ENCODE results near the gene SSX2IP. TPM values are rescaled to one million over a fixed set of nuclear protein-coding genes. Genes with fewer than 3 reads are reported as not detected.
A peak's percentile ranks its signal among the peaks of the same experiment; 100 is the strongest.

The SSX2IP gene
- total RNA-seq, 5 donors from 2014 or later (not counting 1 experiment from before 2014, with no cell fraction given): 6.2 to 10.9 (median 7.7) TPM

- Mint-ChIP-seq H3K27ac (peak overlapping the region; percentile 85 to 92), H3K9me3 (peaks cover 0 to 8% (median 0%) of the 10 kb centered on the region in 3 donors), H3K4me1 (peaks cover 11 to 24% (median 15%) of the 10 kb centered on the region in 3 donors), H3K27me3 (peaks cover 0 to 4% of the 10 kb centered on the region in 2 donors), H3K4me3 (peak overlapping the region; percentile 19 to 59 (median 39)), H3K36me3 (peaks cover 9% of the 10 kb centered on the region)
- ATAC-seq (replicated peaks in 1 of 4) (peak; percentile 66 to 94 (median 73)), DNase-seq (peak in 12 of 35 experiments; percentile 2 to 48 (median 16))
- ChIA-PET POLR2A (interaction anchor here (0.5 to 1.1 kb wide), 6 partner anchors 19 to 468 kb away, joined by 3 to 6 read pairs (median 4); partner anchors contain the start of genes CTBS (in 1 of the 2) and PRKACB (in 1 of the 2)), CTCF (interaction anchor here in 1 of 2 donors (0.6 to 0.7 kb wide), 3 partner anchors 468 to 1750 kb away, joined by 3 to 4 read pairs (median 3); partner anchors contain the start of gene PRKACB)
- no CpG with 5 or more reads among the region's 3 CpGs for WGBS (ENCODE audit: insufficient coverage)
- Histone ChIP-seq H3K36me3 (ENCODE audit: control insufficient read depth in 2 of 2, extremely low read depth in 1 of 2, insufficient read depth in 1 of 2, low read length in 1 of 2) (no peaks in the 10 kb centered on the region), H3K9me3 (no peaks in the 10 kb centered on the region), H3K27me3 (replicated peaks in 1 of 2; ENCODE audit: control insufficient read depth in 2 of 2, extremely low read depth in 1 of 2, insufficient read depth in 2 of 2, low read length in 1 of 2) (no peaks in the 10 kb centered on the region), H3K27ac (ENCODE audit: low read length) (no peak overlapping the region), H3K4me3 (ENCODE audit: control insufficient read depth in 1 of 2, extremely low read depth in 1 of 2, low read length in 1 of 2) (no peak overlapping the region), H3K4me1 (ENCODE audit: control insufficient read depth in 1 of 2, extremely low read depth in 1 of 2, insufficient read depth in 2 of 2, low read length in 2 of 2) (no peaks in the 10 kb centered on the region)
These were observed 78.5 kb downstream of the SSX2IP start for GRCh38 chr1:84611796-84612195.

- H3K4me3 ChIP-seq (ENCODE audit: control insufficient read depth in 1 of 2, extremely low read depth in 1 of 2, low read length in 1 of 2): no peak overlapping the region
- H3K36me3 ChIP-seq (ENCODE audit: control insufficient read depth in 2 of 2, extremely low read depth in 1 of 2, insufficient read depth in 1 of 2, low read length in 1 of 2): no peaks in the 10 kb centered on the region
- peak in 1 of 4 experiments; percentile 3 for ATAC-seq (replicated peaks in 1 of 4)
- peaks cover 11 to 24% (median 15%) of the 10 kb centered on the region in 3 donors for H3K4me1 Mint-ChIP-seq
- no peaks in the 10 kb centered on the region for H3K4me1 ChIP-seq (ENCODE audit: control insufficient read depth in 1 of 2, extremely low read depth in 1 of 2, insufficient read depth in 2 of 2, low read length in 2 of 2)
- H3K9me3 ChIP-seq: no peaks in the 10 kb centered on the region
- no peaks in the 10 kb centered on the region for H3K27me3 ChIP-seq (replicated peaks in 1 of 2; ENCODE audit: control insufficient read depth in 2 of 2, extremely low read depth in 1 of 2, insufficient read depth in 2 of 2, low read length in 1 of 2)
- H3K36me3 Mint-ChIP-seq: peaks cover 12% of the 10 kb centered on the region
- peak overlapping the region in 2 of 3 donors; percentile 39 to 59 for H3K4me3 Mint-ChIP-seq
- CTCF ChIA-PET: interaction anchor here in 1 of 2 donors (0.6 kb wide), 1 partner anchor 467 kb away, joined by 3 read pairs; the partner anchor contains the start of gene PRKACB
- H3K27me3 Mint-ChIP-seq: peaks cover 0 to 4% of the 10 kb centered on the region in 2 donors
- POLR2A ChIA-PET: interaction anchor here (0.5 to 0.9 kb wide), 4 partner anchors 37 to 467 kb away, joined by 3 to 6 read pairs (median 4); partner anchors contain the start of genes CTBS (in 1 of the 2) and PRKACB (in 1 of the 2)
- peaks cover 0 to 13% (median 7%) of the 10 kb centered on the region in 3 donors for H3K9me3 Mint-ChIP-seq
- no peak for DNase-seq
- no CpG with 5 or more reads among the region's 1 CpG for WGBS (ENCODE audit: insufficient coverage)
- peak overlapping the region; percentile 85 to 92 for H3K27ac Mint-ChIP-seq
- no peak overlapping the region for H3K27ac ChIP-seq (ENCODE audit: low read length)
These were observed 79.2 kb downstream of the SSX2IP start for GRCh38 chr1:84611091-84611490.

- ATAC-seq (replicated peaks in 1 of 4) (no peak), DNase-seq (no peak)
- peaks cover 0 to 26% (median 25%) of the 10 kb centered on the region in 3 donors for H3K9me3 Mint-ChIP-seq
- H3K27ac Mint-ChIP-seq: no peak overlapping the region
- no peak overlapping the region for H3K27ac ChIP-seq (ENCODE audit: low read length)
- peaks cover 8% of the 10 kb centered on the region for H3K36me3 Mint-ChIP-seq
- H3K27me3 ChIP-seq (replicated peaks in 1 of 2; ENCODE audit: control insufficient read depth in 2 of 2, extremely low read depth in 1 of 2, insufficient read depth in 2 of 2, low read length in 1 of 2): peaks cover 0 to 6% of the 10 kb centered on the region in 2 experiments
- 70% methylated on average over 3 of the region's 5 CpGs for WGBS (ENCODE audit: insufficient coverage)
- peaks cover 0 to 4% of the 10 kb centered on the region in 2 donors for H3K27me3 Mint-ChIP-seq
- H3K9me3 ChIP-seq: no peaks in the 10 kb centered on the region
- H3K4me1 Mint-ChIP-seq: peaks cover 8 to 14% (median 10%) of the 10 kb centered on the region in 3 donors
- H3K36me3 ChIP-seq (ENCODE audit: control insufficient read depth in 2 of 2, extremely low read depth in 1 of 2, insufficient read depth in 1 of 2, low read length in 1 of 2): no peaks in the 10 kb centered on the region
- H3K4me3 ChIP-seq (ENCODE audit: control insufficient read depth in 1 of 2, extremely low read depth in 1 of 2, low read length in 1 of 2): no peak overlapping the region
- no peak overlapping the region for H3K4me3 Mint-ChIP-seq
- POLR2A ChIA-PET: no interaction called here
- CTCF ChIA-PET: interaction anchor here in 1 of 2 donors (1.0 kb wide), 1 partner anchor 13 kb away, joined by 3 read pairs; no protein-coding TSS in a partner anchor
- H3K4me1 ChIP-seq (ENCODE audit: control insufficient read depth in 1 of 2, extremely low read depth in 1 of 2, insufficient read depth in 2 of 2, low read length in 2 of 2): no peaks in the 10 kb centered on the region
These were observed 83.3 kb downstream of the SSX2IP start for GRCh38 chr1:84606977-84607376.

GRCh38 chr1:84605157-84605556, 85.1 kb downstream of the SSX2IP start:
- peaks cover 8% of the 10 kb centered on the region for H3K36me3 Mint-ChIP-seq
- H3K9me3 Mint-ChIP-seq: peaks cover 0 to 26% (median 25%) of the 10 kb centered on the region in 3 donors
- Histone ChIP-seq H3K9me3 (no peaks in the 10 kb centered on the region), H3K4me1 (ENCODE audit: control insufficient read depth in 1 of 2, extremely low read depth in 1 of 2, insufficient read depth in 2 of 2, low read length in 2 of 2) (no peaks in the 10 kb centered on the region), H3K27ac (ENCODE audit: low read length) (no peak overlapping the region), H3K4me3 (ENCODE audit: control insufficient read depth in 1 of 2, extremely low read depth in 1 of 2, low read length in 1 of 2) (peak overlapping the region in 1 of 2 donors; percentile 36), H3K36me3 (ENCODE audit: control insufficient read depth in 2 of 2, extremely low read depth in 1 of 2, insufficient read depth in 1 of 2, low read length in 1 of 2) (no peaks in the 10 kb centered on the region), H3K27me3 (replicated peaks in 1 of 2; ENCODE audit: control insufficient read depth in 2 of 2, extremely low read depth in 1 of 2, insufficient read depth in 2 of 2, low read length in 1 of 2) (peaks cover 0 to 6% of the 10 kb centered on the region in 2 experiments)
- ATAC-seq (replicated peaks in 1 of 4): no peak
- no CpG with 5 or more reads among the region's 1 CpG for WGBS (ENCODE audit: insufficient coverage)
- DNase-seq: no peak
- ChIA-PET CTCF (interaction anchor here in 1 of 2 donors (1.4 kb wide), 1 partner anchor 15 kb away, joined by 3 read pairs; no protein-coding TSS in a partner anchor), POLR2A (no interaction called here)
- H3K4me1 Mint-ChIP-seq: no peaks in the 10 kb centered on the region
- no peak overlapping the region for H3K4me3 Mint-ChIP-seq
- no peak overlapping the region for H3K27ac Mint-ChIP-seq
- no peaks in the 10 kb centered on the region for H3K27me3 Mint-ChIP-seq

- Mint-ChIP-seq H3K9me3 (peaks cover 0 to 26% (median 25%) of the 10 kb centered on the region in 3 donors), H3K4me3 (no peak overlapping the region), H3K27ac (no peak overlapping the region), H3K36me3 (peaks cover 8% of the 10 kb centered on the region), H3K27me3 (no peaks in the 10 kb centered on the region), H3K4me1 (peaks cover 0 to 6% (median 1%) of the 10 kb centered on the region in 3 donors)
- peaks cover 0 to 6% of the 10 kb centered on the region in 2 experiments for H3K27me3 ChIP-seq (replicated peaks in 1 of 2; ENCODE audit: control insufficient read depth in 2 of 2, extremely low read depth in 1 of 2, insufficient read depth in 2 of 2, low read length in 1 of 2)
- no peaks in the 10 kb centered on the region for H3K36me3 ChIP-seq (ENCODE audit: control insufficient read depth in 2 of 2, extremely low read depth in 1 of 2, insufficient read depth in 1 of 2, low read length in 1 of 2)
- no peak for DNase-seq
- CTCF ChIA-PET: interaction anchor here in 1 of 2 donors (1.4 kb wide), 1 partner anchor 16 kb away, joined by 3 read pairs; no protein-coding TSS in a partner anchor
- no peak overlapping the region for H3K4me3 ChIP-seq (ENCODE audit: control insufficient read depth in 1 of 2, extremely low read depth in 1 of 2, low read length in 1 of 2)
- ATAC-seq (replicated peaks in 1 of 4): no peak
- no peaks in the 10 kb centered on the region for H3K9me3 ChIP-seq
- POLR2A ChIA-PET: no interaction called here
- no peak overlapping the region for H3K27ac ChIP-seq (ENCODE audit: low read length)
- H3K4me1 ChIP-seq (ENCODE audit: control insufficient read depth in 1 of 2, extremely low read depth in 1 of 2, insufficient read depth in 2 of 2, low read length in 2 of 2): no peaks in the 10 kb centered on the region
- WGBS (ENCODE audit: insufficient coverage): 87% methylated on average over 5 of the region's 15 CpGs
These were observed 86.1 kb downstream of the SSX2IP start for GRCh38 chr1:84603941-84604830.

- CTCF ChIA-PET: no interaction called here
- H3K36me3 Mint-ChIP-seq: peaks cover 8% of the 10 kb centered on the region
These were observed 87.0 kb downstream of the SSX2IP start for GRCh38 chr1:84603223-84603622.

More at GRCh38 chr1:84603223-84603622, 87.0 kb downstream of the SSX2IP start:
- Mint-ChIP-seq H3K27ac (no peak overlapping the region), H3K27me3 (no peaks in the 10 kb centered on the region), H3K9me3 (peaks cover 0 to 26% (median 25%) of the 10 kb centered on the region in 3 donors), H3K4me3 (no peak overlapping the region), H3K4me1 (peaks cover 0 to 8% (median 3%) of the 10 kb centered on the region in 3 donors)
- H3K36me3 ChIP-seq (ENCODE audit: control insufficient read depth in 2 of 2, extremely low read depth in 1 of 2, insufficient read depth in 1 of 2, low read length in 1 of 2): no peaks in the 10 kb centered on the region
- H3K27me3 ChIP-seq (replicated peaks in 1 of 2; ENCODE audit: control insufficient read depth in 2 of 2, extremely low read depth in 1 of 2, insufficient read depth in 2 of 2, low read length in 1 of 2): peaks cover 0 to 6% of the 10 kb centered on the region in 2 experiments
- H3K9me3 ChIP-seq: no peaks in the 10 kb centered on the region
- H3K4me1 ChIP-seq (ENCODE audit: control insufficient read depth in 1 of 2, extremely low read depth in 1 of 2, insufficient read depth in 2 of 2, low read length in 2 of 2): no peaks in the 10 kb centered on the region
- ATAC-seq (replicated peaks in 1 of 4) (no peak), DNase-seq (no peak)
- WGBS (ENCODE audit: insufficient coverage): no CpG with 5 or more reads among the region's 2 CpGs
- POLR2A ChIA-PET: no interaction called here
- no peak overlapping the region for H3K4me3 ChIP-seq (ENCODE audit: control insufficient read depth in 1 of 2, extremely low read depth in 1 of 2, low read length in 1 of 2)
- no peak overlapping the region for H3K27ac ChIP-seq (ENCODE audit: low read length)
